Vagina (tissue), 2 donors: Measurements from ENCODE around the gene DMD.

Experiments used
- POLR2A ChIP-seq, 2 donors: fragments of 450-650 bp; IDR thresholded peaks; one replicate each; pipeline ENCODE4 v1.6.1; 2017; ENCODE audit warnings: antibody characterized with exemption in 2 of 2, mild to moderate bottlenecking in 2 of 2, moderate library complexity in 2 of 2
- POLR2AphosphoS5 ChIP-seq, 2 donors: sonication (generic); formaldehyde crosslinking; IDR thresholded peaks; one replicate each; pipeline ENCODE4 v1.9.0; 2017; ENCODE audit warnings: antibody characterized with exemption in 2 of 2, mild to moderate bottlenecking in 2 of 2, low read depth in 1 of 2; ENCODE audit not compliant: insufficient read depth in 1 of 2
- TF ChIP-seq, protein P1 (sequence below), 3 experiments: fragments of 450-650 bp in 2 of 3; fragments of 200-600 bp in 1 of 3; sonication (generic) in 1 of 3; IDR thresholded peaks; one replicate each; pipeline ENCODE4 v1.5.1; 2017 to 2019; ENCODE audit warnings: antibody characterized with exemption in 3 of 3, mild to moderate bottlenecking in 2 of 3, moderate library complexity in 2 of 3

DNA sequence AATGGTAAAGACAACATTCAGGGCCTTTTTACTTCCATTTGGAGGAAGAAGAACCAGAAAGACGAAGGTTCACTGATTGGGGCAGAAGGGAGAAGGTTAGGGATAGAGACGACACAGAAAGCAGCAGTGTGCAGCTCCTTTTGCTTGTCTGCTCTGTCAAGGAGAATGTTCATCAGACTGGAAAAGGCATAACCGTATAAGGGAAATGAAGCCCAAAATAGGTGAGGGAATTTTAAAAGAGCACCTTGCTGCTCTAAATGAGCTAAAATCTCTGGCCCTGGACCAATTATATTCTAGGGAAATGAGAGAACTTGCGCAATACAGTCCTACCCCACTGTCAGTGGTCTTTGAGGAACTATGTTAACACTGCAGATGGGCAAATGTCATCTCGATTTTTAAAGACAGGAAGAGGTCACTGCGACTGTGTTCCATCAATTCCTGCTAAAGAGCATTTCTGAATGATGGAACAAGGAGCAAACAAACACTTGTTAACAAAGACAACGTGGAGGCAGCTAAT is 1229.7 kb downstream of the DMD start:
- TF ChIP-seq, protein P1, sequence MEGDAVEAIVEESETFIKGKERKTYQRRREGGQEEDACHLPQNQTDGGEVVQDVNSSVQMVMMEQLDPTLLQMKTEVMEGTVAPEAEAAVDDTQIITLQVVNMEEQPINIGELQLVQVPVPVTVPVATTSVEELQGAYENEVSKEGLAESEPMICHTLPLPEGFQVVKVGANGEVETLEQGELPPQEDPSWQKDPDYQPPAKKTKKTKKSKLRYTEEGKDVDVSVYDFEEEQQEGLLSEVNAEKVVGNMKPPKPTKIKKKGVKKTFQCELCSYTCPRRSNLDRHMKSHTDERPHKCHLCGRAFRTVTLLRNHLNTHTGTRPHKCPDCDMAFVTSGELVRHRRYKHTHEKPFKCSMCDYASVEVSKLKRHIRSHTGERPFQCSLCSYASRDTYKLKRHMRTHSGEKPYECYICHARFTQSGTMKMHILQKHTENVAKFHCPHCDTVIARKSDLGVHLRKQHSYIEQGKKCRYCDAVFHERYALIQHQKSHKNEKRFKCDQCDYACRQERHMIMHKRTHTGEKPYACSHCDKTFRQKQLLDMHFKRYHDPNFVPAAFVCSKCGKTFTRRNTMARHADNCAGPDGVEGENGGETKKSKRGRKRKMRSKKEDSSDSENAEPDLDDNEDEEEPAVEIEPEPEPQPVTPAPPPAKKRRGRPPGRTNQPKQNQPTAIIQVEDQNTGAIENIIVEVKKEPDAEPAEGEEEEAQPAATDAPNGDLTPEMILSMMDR (IDR thresholded peaks at IDR 0.05), result no peak
- no peak for TF ChIP-seq POLR2AphosphoS5 (IDR thresholded peaks at IDR 0.05; ENCODE audit: insufficient read depth in 1 of 2, low read depth in 1 of 2)
- no peak for TF ChIP-seq POLR2A (IDR thresholded peaks at IDR 0.05)
